HepG2 (cell line): ENCODE measurements around the gene CNDP1. TPM values are rescaled to one million over a fixed set of nuclear protein-coding genes. Genes with fewer than 3 reads are reported as not detected.

ENCODE experiments used
- CEBPZ ChIP-seq: IDR thresholded peaks from 2 replicates; pipeline ENCODE4 v1.6.1; 2012; ENCODE audit warnings: low read length, improper control_type of control experiment
- HNRNPLL ChIP-seq: fragments of 200-400 bp; formaldehyde crosslinking; IDR thresholded peaks from 2 replicates; pipeline ENCODE4 v1.6.1; 2017; ENCODE audit warnings: mild to moderate bottlenecking, low read depth, low read length; ENCODE audit not compliant: poor library complexity, severe bottlenecking
- MED13 ChIP-seq: sonication (generic); formaldehyde crosslinking; IDR thresholded peaks from 2 replicates; pipeline ENCODE4 v1.5.0; 2020; ENCODE audit warnings: missing genetic modification reagents
- MTA1 ChIP-seq: sonication (generic); formaldehyde crosslinking; IDR thresholded peaks from 2 replicates; pipeline ENCODE4 v1.4.0; 2020; ENCODE audit warnings: missing genetic modification reagents, mild to moderate bottlenecking, borderline replicate concordance
- RELA ChIP-seq: sonication (generic); formaldehyde crosslinking; IDR thresholded peaks from 2 replicates; pipeline ENCODE4 v1.4.0; 2020; ENCODE audit warnings: missing genetic modification reagents
- SMAD1 ChIP-seq: sonication (generic); formaldehyde crosslinking; IDR thresholded peaks from 2 replicates; pipeline ENCODE4 v1.4.0; 2020; ENCODE audit warnings: missing genetic modification reagents, low read depth, mild to moderate bottlenecking, borderline replicate concordance
- YY1 ChIP-seq: IDR thresholded peaks from 2 replicates; pipeline ENCODE4 v1.6.1; 2011; ENCODE audit warnings: low read length, low read depth, moderate library complexity, mild to moderate bottlenecking; ENCODE audit not compliant: insufficient read depth, insufficient replicate concordance
- ZBTB3 ChIP-seq: sonication (generic); formaldehyde crosslinking; IDR thresholded peaks from 2 replicates; pipeline ENCODE4 v1.4.0; 2020; ENCODE audit warnings: low read depth, mild to moderate bottlenecking, moderate library complexity, missing genetic modification reagents, borderline replicate concordance
- ZFX ChIP-seq: sonication (generic); formaldehyde crosslinking; IDR thresholded peaks from 2 replicates; pipeline ENCODE4 v1.4.0; 2020; ENCODE audit warnings: mild to moderate bottlenecking, low read depth, missing genetic modification reagents, moderate library complexity
- ZMYM2 ChIP-seq: sonication (generic); formaldehyde crosslinking; IDR thresholded peaks from 2 replicates; pipeline ENCODE4 v1.8.0; 2022; ENCODE audit warnings: mild to moderate bottlenecking, missing genetic modification reagents
- ZNF563 ChIP-seq: sonication (generic); formaldehyde crosslinking; IDR thresholded peaks from 2 replicates; pipeline ENCODE4 v1.8.0; 2022; ENCODE audit warnings: mild to moderate bottlenecking, moderate library complexity, missing genetic modification reagents
- polyA plus RNA-seq, 8 experiments: library from polyadenylated mRNA; depleted of rRNA in 3 of 8; stranded (reverse) in 7 of 8; unstranded in 1 of 8; fragments of >200 nt; fragmentation: Illumina TruSeq in 4 of 8; extraction: Trizol in 4 of 8; gene quantifications; 2 replicates each; pipeline versions ENCODE4 v1.2.1 to v1.2.3, GENCODE V29; 2011 to 2016; ENCODE audit warnings: low read depth in 4 of 8, missing spikeins in 1 of 8, mixed read lengths in 1 of 8; ENCODE audit not compliant: insufficient read depth in 1 of 8
- total RNA-seq, 5 experiments: library from RNA; depleted of rRNA; stranded (reverse); fragments of >200 nt; fragmentation: Illumina TruSeq; extraction: Trizol; gene quantifications; 2 replicates each; pipeline ENCODE4 v1.2.3, GENCODE V29; 2016; ENCODE audit warnings: low read depth in 1 of 5

Gene CNDP1
- total and polyA plus RNA-seq, 2 of the 13 experiments (the other 11 are each of a cell fraction or from before 2014, with no cell fraction given), result 0.01 TPM; not detected in 1

DNA sequence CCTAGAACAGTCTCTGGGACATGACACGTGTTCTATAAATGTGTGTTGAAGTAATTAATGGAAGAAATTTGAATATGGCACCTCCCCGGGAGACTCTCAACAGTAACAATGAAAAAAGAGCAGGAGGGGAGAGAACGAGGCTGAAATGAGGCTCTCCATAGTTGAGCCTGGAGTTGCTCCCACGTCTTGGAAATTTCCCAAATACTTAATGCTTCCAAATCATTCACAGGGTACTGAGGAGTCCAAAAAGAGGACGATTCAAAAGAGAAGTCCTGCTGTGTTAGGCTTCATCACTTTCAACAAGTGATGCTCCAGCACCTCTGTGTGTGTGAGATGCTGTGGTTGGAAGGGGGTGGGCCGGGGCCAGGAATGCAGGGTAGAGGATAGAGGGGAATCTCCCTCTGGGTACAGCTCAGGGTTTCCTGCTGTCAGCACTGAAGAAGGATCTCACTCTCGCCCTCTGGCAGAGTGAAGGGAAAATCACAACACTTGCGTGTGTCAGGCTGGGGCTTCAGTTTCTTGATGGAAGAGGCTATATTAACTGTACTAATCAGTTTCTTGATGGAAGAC, 45.3 kb downstream of the CNDP1 start (continued):
- TF ChIP-seq CEBPZ (no peak), RELA (CRISPR knock-in tag) (no peak), HNRNPLL (no peak), ZNF563 (CRISPR knock-in tag) (no peak), ZMYM2 (CRISPR knock-in tag) (no peak), MTA1 (no peak), SMAD1 (CRISPR knock-in tag) (no peak), ZBTB3 (CRISPR knock-in tag) (no peak), ZFX (CRISPR knock-in tag) (no peak), MED13 (no peak), YY1 (no peak)
